ENCODE data around the gene PHGDH. TPM values are rescaled to one million over a fixed set of nuclear protein-coding genes. Genes with fewer than 3 reads are reported as not detected.

The PHGDH gene
- total RNA-seq, 3 donors from 2014 or later (not counting 1 experiment from before 2014, with no cell fraction given), result 1.1 to 6.6 (median 5.8) TPM

- H3K27me3 Mint-ChIP-seq (ENCODE audit: low read depth in 2 of 2), result peaks cover 0 to 3% of the 10 kb centered on the region in 2 donors
- no peaks in the 10 kb centered on the region for H3K9me3 ChIP-seq (ENCODE audit: control insufficient read depth, insufficient read depth, low read length)
- H3K27me3 ChIP-seq (ENCODE audit: control insufficient read depth, insufficient read depth, low read length), result no peaks in the 10 kb centered on the region
- no peak overlapping the region for H3K27ac Mint-ChIP-seq
- intact Hi-C loops (cut with micrococcal nuclease), result no loop called here
- no peak for TF ChIP-seq CTCF (IDR thresholded peaks at IDR 0.05)
- no peaks in the 10 kb centered on the region for H3K9me3 Mint-ChIP-seq
- H3K27ac ChIP-seq (ENCODE audit: low read length), result no peak overlapping the region
- no peak for DNase-seq
- peaks cover 0 to 5% of the 10 kb centered on the region in 2 donors for H3K4me1 Mint-ChIP-seq
- ATAC-seq, result no peak
- H3K4me3 Mint-ChIP-seq, result no peak overlapping the region
- H3K36me3 Mint-ChIP-seq, result no peaks in the 10 kb centered on the region
- 96% methylated on average over 3 of the region's 3 CpGs for WGBS (ENCODE audit: insufficient coverage)
- H3K4me1 ChIP-seq (ENCODE audit: control insufficient read depth, insufficient read depth, low read length), result no peaks in the 10 kb centered on the region
- no peaks in the 10 kb centered on the region for H3K36me3 ChIP-seq (ENCODE audit: control insufficient read depth, insufficient read depth, low read length)
- no peak overlapping the region for H3K4me3 ChIP-seq (ENCODE audit: low read length)
These were observed 7.2 kb downstream of the PHGDH start for GRCh38 chr1:119718972-119719371.

- DNase-seq (no peak), ATAC-seq (no peak)
- H3K4me1 Mint-ChIP-seq, result no peaks in the 10 kb centered on the region
- Histone ChIP-seq H3K27me3 (ENCODE audit: control insufficient read depth, insufficient read depth, low read length) (no peaks in the 10 kb centered on the region), H3K9me3 (ENCODE audit: control insufficient read depth, insufficient read depth, low read length) (no peaks in the 10 kb centered on the region), H3K27ac (ENCODE audit: low read length) (no peak overlapping the region), H3K4me1 (ENCODE audit: control insufficient read depth, insufficient read depth, low read length) (no peaks in the 10 kb centered on the region), H3K36me3 (ENCODE audit: control insufficient read depth, insufficient read depth, low read length) (no peaks in the 10 kb centered on the region), H3K4me3 (ENCODE audit: low read length) (no peak overlapping the region)
- H3K4me3 Mint-ChIP-seq, result no peak overlapping the region
- no peaks in the 10 kb centered on the region for H3K36me3 Mint-ChIP-seq
- WGBS (ENCODE audit: insufficient coverage), result 98% methylated on average over 11 of the region's 11 CpGs
- H3K27me3 Mint-ChIP-seq (ENCODE audit: low read depth in 2 of 2), result no peaks in the 10 kb centered on the region
- no peak overlapping the region for H3K27ac Mint-ChIP-seq
- intact Hi-C loops (cut with micrococcal nuclease), result no loop called here
- H3K9me3 Mint-ChIP-seq, result no peaks in the 10 kb centered on the region
- no peak for TF ChIP-seq CTCF (IDR thresholded peaks at IDR 0.05)
These were observed 9.2 kb downstream of the PHGDH start for GRCh38 chr1:119720866-119721440.

DNA sequence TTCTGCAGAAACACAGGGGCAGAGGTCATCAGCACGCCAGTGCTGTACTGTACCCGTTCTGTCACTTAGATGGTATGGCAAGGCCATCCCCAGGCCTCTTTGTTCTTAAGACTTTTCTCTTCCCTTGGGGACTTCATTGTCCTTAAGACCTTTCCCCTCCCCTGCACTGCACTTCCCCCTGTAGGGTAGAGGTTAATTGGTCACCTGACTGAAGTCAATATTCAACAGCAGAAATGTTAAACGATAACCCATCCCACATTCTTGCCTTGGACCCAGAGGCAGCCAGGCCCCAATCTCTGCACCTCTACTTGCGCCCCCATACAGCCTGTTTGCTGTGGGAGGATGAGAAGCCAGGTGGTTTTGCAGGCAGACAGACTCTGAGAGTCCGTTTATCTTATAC lies 10.2 kb downstream of the PHGDH start:
- ATAC-seq, result no peak
- no peak overlapping the region for H3K4me3 ChIP-seq (ENCODE audit: low read length)
- Mint-ChIP-seq H3K9me3 (no peaks in the 10 kb centered on the region), H3K27ac (no peak overlapping the region), H3K4me3 (no peak overlapping the region), H3K27me3 (ENCODE audit: low read depth in 2 of 2) (no peaks in the 10 kb centered on the region), H3K4me1 (no peaks in the 10 kb centered on the region), H3K36me3 (no peaks in the 10 kb centered on the region)
- H3K9me3 ChIP-seq (ENCODE audit: control insufficient read depth, insufficient read depth, low read length), result no peaks in the 10 kb centered on the region
- 91% methylated on average over 2 of the region's 5 CpGs for WGBS (ENCODE audit: insufficient coverage)
- H3K4me1 ChIP-seq (ENCODE audit: control insufficient read depth, insufficient read depth, low read length), result no peaks in the 10 kb centered on the region
- H3K27ac ChIP-seq (ENCODE audit: low read length), result no peak overlapping the region
- TF ChIP-seq CTCF (IDR thresholded peaks at IDR 0.05), result no peak
- H3K36me3 ChIP-seq (ENCODE audit: control insufficient read depth, insufficient read depth, low read length), result no peaks in the 10 kb centered on the region
- H3K27me3 ChIP-seq (ENCODE audit: control insufficient read depth, insufficient read depth, low read length), result no peaks in the 10 kb centered on the region
- intact Hi-C loops (cut with micrococcal nuclease), result no loop called here
- DNase-seq, result no peak

DNA sequence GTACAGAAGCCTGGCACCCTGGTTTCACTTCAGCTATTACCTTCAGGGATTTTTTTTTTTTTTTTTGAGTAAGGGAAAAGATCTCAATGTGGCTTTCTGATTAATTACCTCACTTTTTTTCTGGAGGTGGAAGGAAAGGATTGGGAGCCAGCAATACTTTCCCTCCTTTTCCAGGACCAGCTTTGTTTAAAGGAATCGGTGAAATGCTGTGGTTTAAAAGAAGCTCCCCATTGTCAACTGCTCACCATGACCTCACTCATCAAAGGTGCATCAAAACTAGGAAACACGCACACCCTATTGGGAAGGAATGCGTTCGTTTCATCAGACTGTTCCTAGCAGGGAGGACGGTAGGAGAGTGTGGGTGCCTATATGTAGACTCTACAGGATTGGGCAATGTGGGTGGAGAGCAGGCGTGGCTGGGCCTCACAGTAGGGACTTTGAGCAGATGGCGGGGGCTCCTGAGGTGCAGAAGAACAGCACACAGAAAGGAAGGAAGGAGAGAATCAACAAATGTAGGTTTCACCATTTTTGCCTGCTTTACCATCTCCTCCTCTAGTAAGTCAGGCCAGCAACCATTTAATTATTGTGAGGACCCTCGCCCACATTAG lies 13.0 kb downstream of the PHGDH start:
- no peak overlapping the region for H3K4me3 Mint-ChIP-seq

More for the DNA sequence above, 13.0 kb downstream of the PHGDH start:
- Histone ChIP-seq H3K4me1 (ENCODE audit: control insufficient read depth, insufficient read depth, low read length) (no peaks in the 10 kb centered on the region), H3K9me3 (ENCODE audit: control insufficient read depth, insufficient read depth, low read length) (no peaks in the 10 kb centered on the region), H3K4me3 (ENCODE audit: low read length) (no peak overlapping the region), H3K36me3 (ENCODE audit: control insufficient read depth, insufficient read depth, low read length) (no peaks in the 10 kb centered on the region), H3K27ac (ENCODE audit: low read length) (no peak overlapping the region), H3K27me3 (ENCODE audit: control insufficient read depth, insufficient read depth, low read length) (no peaks in the 10 kb centered on the region)
- Mint-ChIP-seq H3K9me3 (no peaks in the 10 kb centered on the region), H3K4me1 (no peaks in the 10 kb centered on the region), H3K27ac (no peak overlapping the region), H3K36me3 (no peaks in the 10 kb centered on the region), H3K27me3 (ENCODE audit: low read depth in 2 of 2) (no peaks in the 10 kb centered on the region)
- TF ChIP-seq CTCF (IDR thresholded peaks at IDR 0.05), result no peak
- intact Hi-C loops (cut with micrococcal nuclease), result no loop called here
- DNase-seq (no peak), ATAC-seq (no peak)
- WGBS (ENCODE audit: insufficient coverage), result 77% methylated on average over 7 of the region's 8 CpGs
